ENCODE results near the gene HCN2. TPM values are rescaled to one million over a fixed set of nuclear protein-coding genes. Genes with fewer than 3 reads are reported as not detected.

HCN2 gene
- total and polyA plus RNA-seq, 9 of the 15 experiments (the other 6 are each of a cell fraction or from before 2014, with no cell fraction given), result 0.29 to 4.2 (median 0.82) TPM; not detected in 2

GRCh38 chr19:570937-571565 is 18.6 kb upstream of the HCN2 start (continued):
- 0 out of 2 replicates have a peak, but pooled peaks have one; percentile 26 for TF ChIP-seq ZNF740 (CRISPR knock-in tag; IDR thresholded peaks at IDR 0.05)
- no peak for TF ChIP-seq ZNF740 (tag; IDR thresholded peaks at IDR 0.05)
- peak; percentile 38; the same call in 1 of the 2 replicates for TF ChIP-seq GABPB1 (CRISPR knock-in tag; IDR thresholded peaks at IDR 0.05)
- TF ChIP-seq POLR2AphosphoS2 (IDR thresholded peaks at IDR 0.05; ENCODE audit: low read length), result no peak
- TF ChIP-seq EGR1 (conservative IDR thresholded peaks at IDR 0.05), result peak; percentile 28
- TF ChIP-seq SUPT5H (IDR thresholded peaks at IDR 0.05), result 0 out of 2 replicates have a peak, but pooled peaks have one; percentile 58
- TF ChIP-seq SMARCC2 (IDR thresholded peaks at IDR 0.05; ENCODE audit: low read depth), result 0 out of 2 replicates have a peak, but pooled peaks have one; percentile 41
- 0 out of 2 replicates have a peak, but pooled peaks have one; percentile 67 for TF ChIP-seq ZBTB2 (IDR thresholded peaks at IDR 0.05)
- no peak for TF ChIP-seq ZNF778 (CRISPR knock-in tag; IDR thresholded peaks at IDR 0.05)
- no peak for TF ChIP-seq ZNF354B (CRISPR knock-in tag; IDR thresholded peaks at IDR 0.05)
- TF ChIP-seq TCF15 (CRISPR knock-in tag; IDR thresholded peaks at IDR 0.05), result no peak
- TF ChIP-seq GABPA (tag; conservative IDR thresholded peaks at IDR 0.05; ENCODE audit: low read depth), result no peak
- no peak for TF ChIP-seq CREM (IDR thresholded peaks at IDR 0.05; ENCODE audit: low read depth)
- peak in 1 of 2 experiments; percentile 34 for TF ChIP-seq AFF1 (IDR thresholded peaks at IDR 0.05; ENCODE audit: low read depth in 1 of 2, partially characterized antibody in 2 of 2)
- TF ChIP-seq RAD21 (CRISPR knock-in tag; conservative IDR thresholded peaks at IDR 0.05 in 1 of 2, IDR thresholded peaks at IDR 0.05 in 1 of 2), result 0 out of 4 replicates have a peak, but pooled peaks of 1 of the 2 experiments have one; percentile 9
- TF ChIP-seq E2F8 (IDR thresholded peaks at IDR 0.05; ENCODE audit: low read depth, partially characterized antibody), result no peak
